Ishikawa (cell line): ENCODE measurements around the gene PTPRN2.

Experiments
- CEBPB ChIP-seq: IDR thresholded peaks from 2 replicates; pipeline ENCODE4 v1.6.1; 2012
- CREB1 ChIP-seq: IDR thresholded peaks from 2 replicates; pipeline ENCODE4 v1.6.1; 2012; ENCODE audit warnings: low read depth
- EGR1 ChIP-seq: IDR thresholded peaks from 2 replicates; pipeline ENCODE4 v1.6.1; 2012
- EP300 ChIP-seq: IDR thresholded peaks from 2 replicates; pipeline ENCODE4 v1.6.1; 2012; ENCODE audit warnings: borderline replicate concordance
- NFIC ChIP-seq: IDR thresholded peaks from 2 replicates; pipeline ENCODE4 v1.6.1; 2012
- RAD21 ChIP-seq: IDR thresholded peaks from 2 replicates; pipeline ENCODE4 v1.6.1; 2012; ENCODE audit warnings: low read depth
- TAF1 ChIP-seq: IDR thresholded peaks from 2 replicates; pipeline ENCODE4 v1.6.1; 2012; ENCODE audit warnings: low read depth, mild to moderate bottlenecking
- TCF12 ChIP-seq: IDR thresholded peaks from 2 replicates; pipeline ENCODE4 v1.6.1; 2012; ENCODE audit warnings: low read depth
- TEAD4 ChIP-seq: IDR thresholded peaks from 2 replicates; pipeline ENCODE4 v1.6.1; 2012
- YY1 ChIP-seq: IDR thresholded peaks from 2 replicates; pipeline ENCODE4 v1.6.1; 2012; ENCODE audit warnings: low read depth
- TF ChIP-seq, protein P1 (sequence below): IDR thresholded peaks from 2 replicates; pipeline ENCODE4 v1.6.1; 2012; ENCODE audit warnings: low read depth, mild to moderate bottlenecking
- TF ChIP-seq, protein P2 (sequence below): IDR thresholded peaks from 2 replicates; pipeline ENCODE4 v1.6.1; 2012
- TF ChIP-seq, protein P3 (sequence below): IDR thresholded peaks from 2 replicates; pipeline ENCODE4 v1.6.1; 2012

DNA sequence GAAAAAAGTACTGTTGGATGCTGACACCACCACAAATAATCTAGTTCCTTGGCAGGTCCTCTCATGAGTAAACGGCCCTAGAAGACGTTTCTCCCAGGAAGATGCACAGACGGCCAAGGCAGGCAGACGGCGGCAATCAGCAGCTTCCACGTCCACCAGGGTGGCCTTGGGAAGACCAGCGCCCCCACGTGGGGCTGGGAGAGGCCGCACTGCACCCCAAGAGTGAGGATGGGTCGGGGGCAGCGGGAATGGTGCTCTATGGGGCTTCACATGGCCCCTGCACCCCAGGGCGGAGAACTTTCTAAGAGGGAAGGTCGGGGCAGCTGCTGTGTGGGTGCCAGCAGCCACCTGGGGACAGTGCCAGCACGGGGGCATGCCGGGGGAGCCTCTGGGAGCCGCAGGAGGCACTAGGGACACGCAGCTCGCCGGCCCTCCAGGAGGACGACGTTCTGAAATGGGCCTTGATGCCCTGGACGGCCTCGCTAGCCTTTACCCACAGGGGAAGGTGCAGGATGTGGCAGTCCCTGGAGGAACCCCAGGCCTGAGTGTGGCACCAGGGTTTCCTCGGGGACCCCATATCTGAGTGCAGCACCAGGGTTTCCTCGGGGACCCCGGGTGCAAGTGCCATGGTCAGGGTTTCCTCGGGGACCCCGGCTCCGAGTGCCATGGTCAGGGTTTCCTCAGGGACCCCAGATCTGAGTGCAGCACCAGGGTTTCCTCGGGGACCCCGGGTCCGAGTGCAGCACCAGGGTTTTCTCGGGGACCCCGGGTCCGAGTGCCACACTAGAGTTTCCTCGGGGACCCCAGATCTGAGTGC lies 710.9 kb downstream of the PTPRN2 start:
- TF ChIP-seq YY1 (no peak), CREB1 (no peak), RAD21 (no peak), EP300 (no peak), TCF12 (no peak), EGR1 (no peak), TAF1 (no peak), NFIC (no peak), CEBPB (no peak), TEAD4 (no peak)
- TF ChIP-seq, protein P1, sequence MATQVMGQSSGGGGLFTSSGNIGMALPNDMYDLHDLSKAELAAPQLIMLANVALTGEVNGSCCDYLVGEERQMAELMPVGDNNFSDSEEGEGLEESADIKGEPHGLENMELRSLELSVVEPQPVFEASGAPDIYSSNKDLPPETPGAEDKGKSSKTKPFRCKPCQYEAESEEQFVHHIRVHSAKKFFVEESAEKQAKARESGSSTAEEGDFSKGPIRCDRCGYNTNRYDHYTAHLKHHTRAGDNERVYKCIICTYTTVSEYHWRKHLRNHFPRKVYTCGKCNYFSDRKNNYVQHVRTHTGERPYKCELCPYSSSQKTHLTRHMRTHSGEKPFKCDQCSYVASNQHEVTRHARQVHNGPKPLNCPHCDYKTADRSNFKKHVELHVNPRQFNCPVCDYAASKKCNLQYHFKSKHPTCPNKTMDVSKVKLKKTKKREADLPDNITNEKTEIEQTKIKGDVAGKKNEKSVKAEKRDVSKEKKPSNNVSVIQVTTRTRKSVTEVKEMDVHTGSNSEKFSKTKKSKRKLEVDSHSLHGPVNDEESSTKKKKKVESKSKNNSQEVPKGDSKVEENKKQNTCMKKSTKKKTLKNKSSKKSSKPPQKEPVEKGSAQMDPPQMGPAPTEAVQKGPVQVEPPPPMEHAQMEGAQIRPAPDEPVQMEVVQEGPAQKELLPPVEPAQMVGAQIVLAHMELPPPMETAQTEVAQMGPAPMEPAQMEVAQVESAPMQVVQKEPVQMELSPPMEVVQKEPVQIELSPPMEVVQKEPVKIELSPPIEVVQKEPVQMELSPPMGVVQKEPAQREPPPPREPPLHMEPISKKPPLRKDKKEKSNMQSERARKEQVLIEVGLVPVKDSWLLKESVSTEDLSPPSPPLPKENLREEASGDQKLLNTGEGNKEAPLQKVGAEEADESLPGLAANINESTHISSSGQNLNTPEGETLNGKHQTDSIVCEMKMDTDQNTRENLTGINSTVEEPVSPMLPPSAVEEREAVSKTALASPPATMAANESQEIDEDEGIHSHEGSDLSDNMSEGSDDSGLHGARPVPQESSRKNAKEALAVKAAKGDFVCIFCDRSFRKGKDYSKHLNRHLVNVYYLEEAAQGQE, result no peak
- TF ChIP-seq, protein P2, sequence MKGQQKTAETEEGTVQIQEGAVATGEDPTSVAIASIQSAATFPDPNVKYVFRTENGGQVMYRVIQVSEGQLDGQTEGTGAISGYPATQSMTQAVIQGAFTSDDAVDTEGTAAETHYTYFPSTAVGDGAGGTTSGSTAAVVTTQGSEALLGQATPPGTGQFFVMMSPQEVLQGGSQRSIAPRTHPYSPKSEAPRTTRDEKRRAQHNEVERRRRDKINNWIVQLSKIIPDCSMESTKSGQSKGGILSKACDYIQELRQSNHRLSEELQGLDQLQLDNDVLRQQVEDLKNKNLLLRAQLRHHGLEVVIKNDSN, result no peak
- TF ChIP-seq, protein P3, sequence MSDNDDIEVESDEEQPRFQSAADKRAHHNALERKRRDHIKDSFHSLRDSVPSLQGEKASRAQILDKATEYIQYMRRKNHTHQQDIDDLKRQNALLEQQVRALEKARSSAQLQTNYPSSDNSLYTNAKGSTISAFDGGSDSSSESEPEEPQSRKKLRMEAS, result no peak
